GM06990 (cell line): ENCODE results near the gene ARHGAP26.

Experiments
- DNase-seq: peaks from one replicate; pipeline ENCODE4 v3.0.0-alpha.2; 2011; ENCODE audit not compliant: insufficient read length; ENCODE audit errors: extremely low read depth
- H3K27me3 ChIP-seq: replicated peaks from 2 replicates; pipeline ENCODE4 v1.6.0; 2011; ENCODE audit warnings: low read length; ENCODE audit not compliant: control insufficient read depth, insufficient read depth
- H3K36me3 ChIP-seq: 2 replicates; pipeline ENCODE4 v1.5.1; 2011; ENCODE audit warnings: low read length; ENCODE audit not compliant: control insufficient read depth, insufficient read depth
- H3K4me3 ChIP-seq: replicated peaks from 2 replicates; pipeline ENCODE4 v1.5.1; 2011; ENCODE audit warnings: low read depth, mild to moderate bottlenecking, control low read depth, low read length
- TF ChIP-seq, protein P1 (sequence below): IDR thresholded peaks from 2 replicates; pipeline ENCODE4 v1.5.1; 2011; ENCODE audit warnings: low read length, control low read depth, mild to moderate bottlenecking, inconsistent platforms; ENCODE audit not compliant: insufficient read depth, poor library complexity, severe bottlenecking

Gene ARHGAP26

DNA sequence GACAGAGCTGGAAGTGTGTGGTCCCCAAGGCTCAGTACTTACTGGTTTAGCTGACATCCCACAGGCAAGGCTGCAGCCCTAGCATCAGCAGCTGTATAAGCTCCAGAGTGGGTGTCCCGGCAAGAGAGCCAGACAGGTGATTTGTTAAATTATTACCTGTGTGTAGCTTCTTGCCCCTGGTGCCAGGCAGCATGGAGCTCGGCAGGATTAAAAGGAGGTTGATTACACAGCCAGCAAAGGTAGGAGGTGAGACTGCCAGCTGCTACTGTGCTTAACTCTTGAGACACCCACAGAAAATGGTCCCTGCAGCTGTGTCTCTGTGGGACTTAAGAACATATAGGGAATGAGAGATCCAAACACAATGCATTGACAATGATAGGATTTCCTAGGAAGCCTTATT lies 54.2 kb downstream of the ARHGAP26 start:
- DNase-seq = no peak
- Histone ChIP-seq H3K4me3 (no peak overlapping the region), H3K27me3 (no peaks in the 10 kb centered on the region), H3K36me3 (no peaks in the 10 kb centered on the region)
- TF ChIP-seq, protein P1, sequence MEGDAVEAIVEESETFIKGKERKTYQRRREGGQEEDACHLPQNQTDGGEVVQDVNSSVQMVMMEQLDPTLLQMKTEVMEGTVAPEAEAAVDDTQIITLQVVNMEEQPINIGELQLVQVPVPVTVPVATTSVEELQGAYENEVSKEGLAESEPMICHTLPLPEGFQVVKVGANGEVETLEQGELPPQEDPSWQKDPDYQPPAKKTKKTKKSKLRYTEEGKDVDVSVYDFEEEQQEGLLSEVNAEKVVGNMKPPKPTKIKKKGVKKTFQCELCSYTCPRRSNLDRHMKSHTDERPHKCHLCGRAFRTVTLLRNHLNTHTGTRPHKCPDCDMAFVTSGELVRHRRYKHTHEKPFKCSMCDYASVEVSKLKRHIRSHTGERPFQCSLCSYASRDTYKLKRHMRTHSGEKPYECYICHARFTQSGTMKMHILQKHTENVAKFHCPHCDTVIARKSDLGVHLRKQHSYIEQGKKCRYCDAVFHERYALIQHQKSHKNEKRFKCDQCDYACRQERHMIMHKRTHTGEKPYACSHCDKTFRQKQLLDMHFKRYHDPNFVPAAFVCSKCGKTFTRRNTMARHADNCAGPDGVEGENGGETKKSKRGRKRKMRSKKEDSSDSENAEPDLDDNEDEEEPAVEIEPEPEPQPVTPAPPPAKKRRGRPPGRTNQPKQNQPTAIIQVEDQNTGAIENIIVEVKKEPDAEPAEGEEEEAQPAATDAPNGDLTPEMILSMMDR = no peak

DNA sequence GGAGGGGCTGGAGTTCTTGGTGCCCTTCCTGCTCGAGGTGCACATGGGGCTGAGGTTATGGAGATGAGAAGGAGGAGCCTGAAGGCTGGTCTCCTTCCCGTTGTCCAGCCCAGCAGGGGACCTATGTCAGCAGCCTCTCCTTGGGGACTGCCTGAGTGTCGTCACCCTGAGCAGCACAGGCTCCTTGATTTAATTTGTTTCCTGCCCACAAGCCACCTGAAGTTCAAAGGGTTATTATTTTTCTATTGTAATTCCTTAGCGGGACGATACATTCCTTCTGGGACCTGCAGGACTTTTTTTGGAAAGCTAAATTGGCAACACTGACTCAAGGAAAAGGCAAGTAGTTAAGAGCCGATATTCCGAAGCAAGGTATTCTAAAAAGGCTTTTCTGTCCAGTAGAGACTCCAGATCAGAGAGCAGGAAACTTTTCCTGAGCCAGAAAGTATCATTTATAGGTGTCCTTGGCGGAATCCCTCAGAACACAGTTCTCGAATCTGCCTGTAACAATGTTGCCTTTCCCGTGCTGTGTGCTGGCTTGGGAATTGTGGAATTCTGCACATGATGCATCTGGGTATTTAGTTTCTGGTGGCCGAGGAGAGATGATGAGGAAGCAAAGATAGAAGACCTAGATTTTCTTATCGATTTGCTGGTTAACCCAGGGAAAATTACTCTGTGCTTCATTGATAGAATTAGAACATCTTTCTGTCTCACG lies 55.4 kb downstream of the ARHGAP26 start:
- Histone ChIP-seq H3K27me3 (no peaks in the 10 kb centered on the region), H3K4me3 (no peak overlapping the region), H3K36me3 (no peaks in the 10 kb centered on the region)
- TF ChIP-seq, protein P1 = no peak
- DNase-seq = no peak

DNA sequence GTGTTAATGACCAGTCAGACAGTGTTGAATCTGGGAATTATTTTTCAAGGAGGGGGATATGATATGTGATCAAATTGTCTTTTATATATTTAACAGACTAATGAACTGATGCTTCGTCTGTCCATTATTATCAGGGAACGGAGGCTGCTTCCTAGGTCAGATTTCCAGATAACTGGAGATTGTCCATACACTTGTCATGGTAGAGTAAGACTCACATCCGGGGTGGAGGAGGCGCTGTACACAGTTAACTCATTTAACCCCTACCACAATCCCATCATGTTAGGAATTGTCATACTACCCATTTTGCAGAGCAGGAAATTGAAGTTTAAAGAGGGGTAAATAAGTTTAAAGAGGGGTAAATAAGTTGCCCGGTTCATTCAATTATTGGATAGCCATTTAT lies 55.9 kb downstream of the ARHGAP26 start:
- H3K36me3 ChIP-seq = no peaks in the 10 kb centered on the region
- TF ChIP-seq, protein P1 = no peak
- DNase-seq = no peak
- H3K4me3 ChIP-seq = no peak overlapping the region
- H3K27me3 ChIP-seq = no peaks in the 10 kb centered on the region

DNA sequence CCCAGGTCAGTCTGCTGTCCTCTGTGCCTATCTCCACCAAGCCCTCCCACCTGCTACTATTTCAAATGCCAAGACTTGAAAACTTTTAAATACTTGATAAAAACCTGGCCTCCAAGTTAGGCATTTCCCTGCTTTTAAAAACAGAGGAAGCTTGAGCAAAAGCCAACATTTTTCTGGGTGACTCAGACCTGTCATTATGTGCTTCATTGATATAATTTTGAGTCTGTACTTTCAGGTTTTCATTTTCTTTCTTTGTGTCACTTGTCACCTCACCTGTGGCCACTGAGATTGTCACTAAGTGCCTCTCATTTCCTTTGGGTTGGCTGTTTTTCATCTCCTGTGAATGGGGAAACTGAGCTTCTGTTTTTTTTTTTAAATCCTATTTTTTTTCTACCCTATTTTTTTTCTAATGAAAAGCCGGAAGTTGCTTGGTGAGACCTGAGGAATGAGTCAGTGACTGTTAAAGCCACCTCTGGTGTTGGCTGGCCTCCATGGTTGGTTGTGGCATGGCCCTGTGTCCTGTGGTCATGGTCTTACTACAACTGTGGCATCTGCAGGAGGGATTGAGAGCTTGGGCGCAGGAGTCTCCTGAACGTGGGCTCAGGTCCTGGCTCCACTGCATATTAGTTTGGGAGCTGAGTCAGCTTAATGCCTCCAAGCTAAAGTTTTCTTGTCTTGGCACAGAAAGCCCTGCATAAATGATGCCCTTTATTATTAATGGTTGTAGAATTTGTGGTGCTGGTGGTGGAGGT lies 56.7 kb downstream of the ARHGAP26 start:
- TF ChIP-seq, protein P1 = no peak
- DNase-seq = no peak
- H3K27me3 ChIP-seq = no peaks in the 10 kb centered on the region
- H3K4me3 ChIP-seq = no peak overlapping the region
- no peaks in the 10 kb centered on the region for H3K36me3 ChIP-seq

DNA sequence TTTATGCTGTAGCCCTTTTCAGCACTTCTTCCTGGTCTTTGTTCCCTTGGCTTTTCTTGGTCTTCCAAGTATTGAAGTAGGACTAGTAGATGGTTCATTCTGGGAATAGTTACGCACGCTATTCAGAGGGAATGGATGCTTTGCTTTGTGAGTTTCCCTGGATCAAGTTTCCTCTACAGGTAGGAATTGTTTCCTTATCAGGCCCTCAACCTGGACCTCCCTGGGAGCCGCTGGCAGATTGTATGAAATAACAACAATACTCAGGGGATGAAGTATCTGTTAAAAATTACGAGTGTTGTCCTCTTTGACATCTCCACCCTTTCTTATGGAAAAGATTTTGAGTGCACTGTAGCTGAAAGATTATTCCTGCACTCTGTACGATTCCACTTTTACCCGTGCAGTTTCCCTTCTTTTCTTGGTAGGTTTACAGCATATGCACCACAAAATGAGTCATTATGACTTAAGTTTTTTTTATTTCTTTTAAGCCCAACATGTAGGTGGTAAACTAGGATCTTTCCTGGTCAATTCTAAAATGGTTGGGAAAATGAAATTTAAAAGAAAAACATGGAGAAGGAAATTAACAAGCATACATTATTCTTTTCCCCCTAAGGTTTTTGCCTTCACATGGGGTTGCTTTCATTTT lies 57.9 kb downstream of the ARHGAP26 start:
- no peaks in the 10 kb centered on the region for H3K27me3 ChIP-seq
- DNase-seq = no peak
- no peaks in the 10 kb centered on the region for H3K36me3 ChIP-seq
- TF ChIP-seq, protein P1 = no peak
- no peak overlapping the region for H3K4me3 ChIP-seq
